Dedifferentiated amniotic fluid mesenchymal stem cell (primary cell): ENCODE measurements around the gene SPDYE2.
"Not testable (repeated sequence)": the region's sequence is repeated elsewhere in the genome, so short reads cannot be mapped to it uniquely, and the experiment has no call there.

ENCODE experiments used
- DNase-seq: peaks from one replicate; pipeline ENCODE4 v3.0.0-alpha.2; 2016; ENCODE audit errors: extremely low spot score

SPDYE2 gene, protein sequence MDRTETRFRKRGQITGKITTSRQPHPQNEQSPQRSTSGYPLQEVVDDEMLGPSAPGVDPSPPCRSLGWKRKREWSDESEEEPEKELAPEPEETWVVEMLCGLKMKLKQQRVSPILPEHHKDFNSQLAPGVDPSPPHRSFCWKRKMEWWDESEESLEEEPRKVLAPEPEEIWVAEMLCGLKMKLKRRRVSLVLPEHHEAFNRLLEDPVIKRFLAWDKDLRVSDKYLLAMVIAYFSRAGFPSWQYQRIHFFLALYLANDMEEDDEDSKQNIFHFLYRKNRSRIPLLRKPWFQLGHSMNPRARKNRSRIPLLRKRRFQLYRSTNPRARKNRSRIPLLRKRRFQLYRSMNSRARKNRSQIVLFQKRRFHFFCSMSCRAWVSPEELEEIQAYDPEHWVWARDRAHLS

DNA sequence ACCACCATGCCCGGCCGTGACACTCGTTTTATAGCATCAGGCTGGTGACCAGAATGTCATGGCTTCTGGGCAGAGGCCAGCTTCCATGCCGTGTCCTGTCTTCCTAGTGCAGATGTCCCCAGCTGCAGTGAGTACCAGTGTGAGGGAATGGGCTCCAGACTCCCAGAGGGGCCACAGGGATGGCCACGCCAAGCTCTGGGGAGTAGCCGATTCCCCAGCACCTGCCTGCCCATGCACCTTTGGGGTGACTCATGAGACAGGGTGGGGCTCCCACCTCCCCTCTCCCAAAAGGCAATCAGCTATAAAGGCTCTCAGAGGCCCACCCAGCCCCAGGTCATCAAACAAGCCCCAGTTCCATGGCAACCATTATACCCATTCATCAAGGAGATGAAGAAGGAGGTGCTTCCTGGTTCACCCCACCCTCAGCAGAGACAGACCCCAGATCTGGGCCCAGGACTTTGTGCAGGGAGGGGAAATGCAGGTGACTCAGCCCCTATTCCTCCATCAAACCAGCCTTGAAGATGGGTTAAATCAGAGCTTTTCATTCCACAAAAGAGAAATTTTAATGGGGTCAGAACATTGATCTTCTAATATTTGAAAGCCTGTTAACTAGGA is at the start of gene SPDYE2:
Gene SPDYE2, plus strand, starts transcription at position 419 of the 615 bp plus-strand sequence. CDS start 2,030 bp downstream, outside the sequence.
- not testable (repeated sequence) for DNase-seq

GRCh38 chr7:102503141-102503540 is 47.9 kb upstream of the SPDYE2 start:
- not testable (repeated sequence) for DNase-seq

DNA sequence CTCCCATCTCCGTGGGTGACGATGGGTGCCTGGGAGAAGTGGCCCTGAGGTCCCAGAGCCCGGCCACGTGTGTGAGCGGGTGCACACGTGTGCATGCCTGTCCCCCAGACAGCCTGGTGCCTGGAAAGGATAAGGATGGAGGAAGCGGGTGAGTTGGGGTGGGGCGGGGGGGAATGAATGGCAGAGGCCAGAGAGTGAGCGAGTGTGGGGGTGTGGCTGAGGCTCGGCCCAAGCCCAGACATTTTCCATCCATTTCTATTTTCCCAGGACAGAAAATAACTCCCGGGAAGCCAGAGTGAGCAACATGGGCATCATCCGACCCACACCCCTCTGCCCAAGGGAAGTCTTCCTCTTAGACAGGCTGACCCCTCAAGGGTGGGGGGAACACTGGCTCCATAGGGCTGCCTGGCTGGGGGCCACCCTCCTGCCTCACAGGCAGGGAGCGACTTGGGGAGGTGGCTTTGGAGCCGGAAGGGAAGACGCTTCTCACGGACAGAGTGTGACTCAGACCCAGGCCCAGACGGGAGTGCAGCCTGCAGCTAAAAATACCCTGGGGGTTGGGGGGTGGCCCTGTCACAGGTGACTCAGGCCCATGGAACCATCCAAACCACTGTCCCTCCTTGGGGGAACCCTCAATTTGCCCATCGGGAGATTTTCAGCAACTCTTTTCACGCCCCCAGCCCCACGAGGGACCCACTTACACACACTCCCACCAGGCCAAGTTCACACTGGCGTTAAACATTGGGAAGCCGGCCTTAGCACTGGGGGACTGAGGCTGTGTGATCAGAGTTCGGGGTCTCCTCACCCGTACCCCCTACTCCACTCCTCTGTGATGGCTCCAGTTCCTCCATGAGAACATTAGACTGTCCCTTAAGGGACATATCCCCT is 45.5 kb upstream of the SPDYE2 start:
- DNase-seq = not testable (repeated sequence)

DNA sequence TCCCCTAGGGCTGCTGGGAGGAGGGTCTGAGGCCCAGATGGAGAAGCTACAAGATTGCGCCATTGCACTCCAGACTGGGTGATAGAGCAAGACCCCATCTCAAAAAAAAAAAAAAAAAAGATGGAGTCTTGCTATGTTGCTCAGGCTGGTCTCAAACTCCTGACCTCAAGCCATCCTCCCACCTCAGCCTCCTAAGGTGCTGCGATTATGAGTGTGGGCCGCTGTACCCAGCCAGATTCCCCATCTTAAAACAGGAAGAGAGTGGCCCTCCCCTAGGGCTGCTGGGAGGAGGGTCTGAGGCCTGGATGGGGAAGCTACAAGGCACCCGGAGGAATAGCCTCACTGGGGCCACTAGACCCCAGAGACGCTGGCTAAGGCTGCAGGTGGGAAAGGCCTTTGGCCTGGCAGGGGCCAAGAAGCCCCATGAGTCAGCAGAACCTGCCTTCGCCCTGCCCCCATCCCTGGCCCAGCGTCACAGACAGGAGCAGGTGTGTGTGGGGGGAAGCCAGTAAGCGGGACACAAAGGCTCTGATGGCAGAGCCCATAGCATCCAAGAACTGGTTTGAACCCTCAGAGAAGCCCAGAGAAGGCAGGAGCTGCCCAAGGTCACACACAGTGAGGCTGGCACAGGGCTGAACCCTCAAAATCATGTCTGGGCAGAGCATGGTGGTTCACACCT is 43.5 kb upstream of the SPDYE2 start:
- DNase-seq = not testable (repeated sequence)

GRCh38 chr7:102510575-102510974 is 40.5 kb upstream of the SPDYE2 start:
- DNase-seq = not testable (repeated sequence)

GRCh38 chr7:102511860-102512522 is 39.0 kb upstream of the SPDYE2 start:
- not testable (repeated sequence) for DNase-seq

DNA sequence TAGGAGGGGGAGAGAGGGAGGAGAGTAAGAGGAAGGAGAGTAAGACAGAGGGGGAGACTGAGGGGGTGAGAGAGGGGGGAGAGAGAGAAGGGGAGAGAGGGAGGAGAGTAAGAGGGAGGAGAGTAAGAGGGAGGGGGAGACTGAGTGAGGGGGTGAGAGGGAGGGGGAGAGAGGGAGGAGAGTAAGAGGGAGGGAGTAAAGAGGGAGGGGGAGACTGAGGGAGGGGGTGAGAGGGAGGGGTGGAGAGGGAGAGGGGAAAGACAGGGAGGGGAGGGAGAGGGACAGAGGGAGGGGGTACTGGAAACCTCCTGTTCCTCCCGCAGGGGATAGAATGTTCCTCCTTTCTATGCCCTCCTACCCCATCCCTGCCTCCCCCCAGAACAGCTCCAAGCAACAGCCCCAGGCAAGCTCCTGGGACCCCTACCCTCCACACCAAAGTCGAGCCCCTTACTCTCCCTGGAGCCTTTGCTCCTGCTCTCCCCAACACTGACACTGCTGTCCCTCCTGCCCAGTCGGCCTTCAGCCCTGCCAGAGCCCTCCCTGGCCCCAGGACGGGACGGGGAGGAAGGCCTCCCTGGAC is 38.3 kb upstream of the SPDYE2 start:
- peak; percentile 36 for DNase-seq

DNA sequence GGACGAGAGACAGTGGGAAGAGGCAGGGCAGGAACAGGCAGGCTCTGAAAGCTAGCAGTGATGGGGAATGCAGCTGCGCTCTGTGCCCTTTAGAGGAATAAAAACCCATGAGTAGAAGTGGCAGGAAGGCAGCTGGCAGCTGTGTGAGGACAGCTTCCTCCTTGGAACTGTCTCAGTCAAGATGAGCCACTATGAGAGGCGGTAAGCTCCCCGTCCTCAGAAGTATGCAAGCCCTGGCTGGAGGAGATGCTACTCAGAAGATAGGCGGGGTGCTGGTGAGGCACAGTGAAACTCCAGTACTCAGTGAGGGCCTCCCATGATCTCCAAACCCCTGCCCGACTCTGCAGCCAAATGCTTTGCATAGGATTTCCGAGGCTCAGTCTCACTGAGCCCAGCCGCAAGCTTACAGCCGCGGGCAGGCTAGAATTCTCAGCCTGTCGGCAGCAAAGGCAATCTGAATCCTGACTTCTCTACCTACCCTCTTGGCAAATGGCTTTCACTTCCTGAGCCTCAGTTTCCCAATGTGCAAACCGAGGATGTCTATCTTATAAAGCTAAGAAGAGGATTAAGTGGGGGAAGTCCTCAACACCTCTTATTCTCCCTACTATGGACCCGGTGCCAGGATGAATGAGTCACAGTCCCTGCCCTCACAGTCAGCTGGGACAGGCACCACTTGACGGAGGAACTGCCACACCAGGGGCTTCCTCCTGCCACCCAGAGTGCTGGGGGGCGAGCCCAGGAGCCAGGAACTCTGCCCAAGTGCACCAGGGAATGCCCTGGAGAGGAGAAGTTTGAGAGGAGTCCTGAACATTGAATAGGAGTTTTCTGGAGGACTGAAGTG is 35.9 kb upstream of the SPDYE2 start:
- DNase-seq = not testable (repeated sequence)

DNA sequence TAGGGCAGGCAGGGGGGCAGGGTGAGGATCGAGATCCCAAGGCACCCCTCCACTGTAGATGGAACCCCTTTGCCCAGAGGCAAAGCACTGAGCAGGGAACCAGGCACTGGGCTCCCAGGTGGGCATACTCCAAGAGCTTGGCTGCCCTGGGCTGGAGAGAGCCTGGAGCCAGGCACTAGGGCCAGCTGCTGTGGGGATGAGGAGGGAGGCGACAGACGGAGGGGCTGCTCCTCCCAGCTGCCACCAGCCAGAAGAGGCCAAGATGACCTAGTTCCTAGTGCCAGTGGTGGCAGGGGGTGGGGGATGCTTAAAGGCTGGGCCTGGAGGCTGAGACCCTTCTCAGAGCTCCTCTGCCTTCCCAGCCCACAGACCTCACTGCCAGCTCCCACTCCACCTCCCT is 35.1 kb upstream of the SPDYE2 start:
- not testable (repeated sequence) for DNase-seq

- not testable (repeated sequence) for DNase-seq
These were observed 34.1 kb upstream of the SPDYE2 start for GRCh38 chr7:102516951-102517350.

- DNase-seq = not testable (repeated sequence)
These were observed 33.4 kb upstream of the SPDYE2 start, which contains the start of gene RASA4B for GRCh38 chr7:102517550-102518147. Gene RASA4B, minus strand, starts transcription at chr7:102517777. Its CDS starts 67 bp downstream, at chr7:102517710.

- DNase-seq = not testable (repeated sequence)
These were observed 30.2 kb upstream of the SPDYE2 start for GRCh38 chr7:102520797-102521196.

- DNase-seq = not testable (repeated sequence)
These were observed 26.2 kb upstream of the SPDYE2 start for GRCh38 chr7:102524803-102525202.

- DNase-seq = not testable (repeated sequence)
These were observed 23.8 kb upstream of the SPDYE2 start for GRCh38 chr7:102527182-102527581.

DNA sequence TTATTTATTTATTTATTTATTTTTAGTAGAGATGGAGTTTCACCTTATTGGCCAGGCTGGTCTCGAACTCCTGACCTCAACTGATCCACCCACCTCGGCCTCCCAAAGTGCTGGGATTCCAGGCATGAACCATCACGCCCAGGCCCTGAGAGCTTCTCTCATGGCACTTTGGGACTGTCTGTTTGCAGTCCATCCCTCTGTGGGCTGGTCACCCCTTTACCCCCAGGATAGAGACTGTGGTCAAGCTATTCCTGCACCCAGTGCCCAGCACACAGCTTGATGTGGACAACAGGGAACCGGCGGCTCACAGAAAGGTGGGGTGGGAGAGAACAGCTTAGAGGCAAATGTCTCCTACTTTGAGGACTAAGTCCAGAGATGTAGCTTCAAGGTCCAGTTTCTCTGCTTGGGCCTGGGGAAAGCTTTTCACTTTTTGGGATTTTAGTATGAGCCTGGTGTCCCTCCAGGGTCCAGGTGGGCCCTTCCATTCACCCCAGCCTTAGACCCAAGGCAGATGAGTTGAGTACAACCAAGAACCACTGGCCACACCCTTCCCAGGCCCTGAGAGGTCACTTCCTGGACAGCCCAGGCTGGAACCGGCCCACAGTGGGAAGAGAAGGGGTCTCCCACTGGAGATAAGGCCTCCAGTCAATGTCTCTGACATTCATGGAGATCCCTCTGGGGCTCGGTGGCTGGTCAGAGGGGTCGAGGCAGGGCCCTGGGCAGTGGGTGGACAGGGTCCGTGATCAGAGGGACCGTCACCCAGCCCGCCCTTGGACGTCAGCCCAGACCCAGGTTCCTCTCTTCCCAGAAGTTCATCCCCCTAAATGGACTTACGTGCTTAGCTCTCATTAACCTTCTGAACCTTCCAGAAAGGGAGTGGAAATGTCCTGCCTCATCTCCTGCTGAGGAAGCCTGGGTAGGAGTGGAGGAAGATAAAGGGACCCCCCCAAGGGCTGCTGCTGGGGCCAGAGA is 22.9 kb upstream of the SPDYE2 start:
- DNase-seq = not testable (repeated sequence)

GRCh38 chr7:102531583-102531982 is 19.4 kb upstream of the SPDYE2 start:
- DNase-seq = not testable (repeated sequence)

- DNase-seq = not testable (repeated sequence)
These were observed 18.9 kb upstream of the SPDYE2 start for GRCh38 chr7:102532127-102532526.
